GM18499 (cell line): ENCODE results near the gene CYTH1.
"Not testable (repeated sequence)": the region's sequence is repeated elsewhere in the genome, so short reads cannot be mapped to it uniquely, and the experiment has no call there.

ENCODE experiments used
- ATAC-seq: cut with Tn5 transposase; IDR thresholded peaks from one replicate; pipeline ENCODE4 v1.9.1; 2021; ENCODE audit warnings: moderate number of reproducible peaks; ENCODE audit not compliant: insufficient read depth, unreplicated experiment

Gene CYTH1

GRCh38 chr17:78765821-78766220 lies 16.3 kb downstream of the CYTH1 start:
- ATAC-seq, result no peak

GRCh38 chr17:78764871-78765270 lies 17.2 kb downstream of the CYTH1 start:
- no peak for ATAC-seq

GRCh38 chr17:78763561-78763960 lies 18.5 kb downstream of the CYTH1 start:
- no peak for ATAC-seq

- no peak for ATAC-seq
Measured at GRCh38 chr17:78761789-78762406, 20.2 kb downstream of the CYTH1 start.

- ATAC-seq, result no peak
Measured at GRCh38 chr17:78759969-78760352, 22.1 kb downstream of the CYTH1 start.

GRCh38 chr17:78759203-78759968 lies 22.7 kb downstream of the CYTH1 start:
- ATAC-seq, result no peak

- ATAC-seq, result no peak
Measured at GRCh38 chr17:78753316-78754250, 28.5 kb downstream of the CYTH1 start.

GRCh38 chr17:78751447-78752161 lies 30.5 kb downstream of the CYTH1 start:
- ATAC-seq, result no peak

GRCh38 chr17:78751000-78751399 lies 31.1 kb downstream of the CYTH1 start:
- not testable (repeated sequence) for ATAC-seq

- ATAC-seq, result no peak
Measured at GRCh38 chr17:78748730-78749317, 33.2 kb downstream of the CYTH1 start.

- no peak for ATAC-seq
Measured at GRCh38 chr17:78748048-78748729, 33.9 kb downstream of the CYTH1 start.

GRCh38 chr17:78747488-78747887 lies 34.6 kb downstream of the CYTH1 start:
- no peak for ATAC-seq

GRCh38 chr17:78746949-78747269 lies 35.2 kb downstream of the CYTH1 start:
- ATAC-seq, result no peak

GRCh38 chr17:78746263-78746948 lies 35.7 kb downstream of the CYTH1 start:
- ATAC-seq, result no peak

- ATAC-seq, result no peak
Measured at GRCh38 chr17:78745407-78746088, 36.5 kb downstream of the CYTH1 start.

- ATAC-seq, result no peak
Measured at GRCh38 chr17:78742901-78743300, 39.2 kb downstream of the CYTH1 start.

- ATAC-seq, result no peak
Measured at GRCh38 chr17:78741644-78742284, 40.3 kb downstream of the CYTH1 start.
